Muscle of leg (tissue), 11 donors: ENCODE measurements around the gene GAS7. TPM values are rescaled to one million over a fixed set of nuclear protein-coding genes. Genes with fewer than 3 reads are reported as not detected.

Experiments used
- DNase-seq: peaks from one replicate; pipeline ENCODE4 v3.0.0; 2013
- H3K27ac ChIP-seq: one replicate; pipeline ENCODE4 v1.5.1; 2013; ENCODE audit warnings: mild to moderate bottlenecking, low read length, control low read depth
- H3K27me3 ChIP-seq: one replicate; pipeline ENCODE4 v1.6.1; 2013; ENCODE audit warnings: low read length; ENCODE audit not compliant: control insufficient read depth, insufficient read depth
- H3K36me3 ChIP-seq: one replicate; pipeline ENCODE4 v1.6.1; 2013; ENCODE audit warnings: low read length; ENCODE audit not compliant: control insufficient read depth, insufficient read depth
- H3K4me1 ChIP-seq: one replicate; pipeline ENCODE4 v1.6.1; 2013; ENCODE audit warnings: low read length; ENCODE audit not compliant: control insufficient read depth, insufficient read depth
- H3K4me3 ChIP-seq: one replicate; pipeline ENCODE4 v1.5.1; 2013; ENCODE audit warnings: low read length, control low read depth
- H3K9me3 ChIP-seq: replicated peaks from 2 replicates; pipeline ENCODE4 v1.6.1; 2013; ENCODE audit warnings: low read depth, low read length; ENCODE audit not compliant: control insufficient read depth
- WGBS: methylation state at CpG from one replicate; pipeline ENCODE4 v1.1.5; 2013; ENCODE audit warnings: missing lambda C conversion rate; ENCODE audit not compliant: insufficient coverage; 5-methylcytosine and 5-hydroxymethylcytosine counted together
- polyA plus RNA-seq, 8 donors: library from polyadenylated mRNA; unstranded; fragments of 120-200 nt; gene quantifications; one replicate each; pipeline versions ENCODE4 v1.2.1 to v1.2.3, GENCODE V29; 2013; ENCODE audit warnings: inconsistent platforms in 1 of 8, low replicate concordance in 1 of 8; ENCODE audit not compliant: insufficient read length in 8 of 8, insufficient read depth in 1 of 8
- total RNA-seq: library from RNA; stranded (reverse); fragments of 120-200 nt; gene quantifications from one replicate; pipeline ENCODE4 v1.2.4, GENCODE V29; 2013

The GAS7 gene
- total and polyA plus RNA-seq, 9 donors: 33.3 to 68.9 (median 45.9) TPM

- DNase-seq: no peak
- WGBS: 38% methylated on average over 8 of the region's 19 CpGs
- Histone ChIP-seq H3K36me3 (no peaks in the 10 kb centered on the region), H3K27ac (no peak overlapping the region), H3K4me3 (no peak overlapping the region), H3K9me3 (no peaks in the 10 kb centered on the region), H3K4me1 (peaks cover 13% of the 10 kb centered on the region), H3K27me3 (peaks cover 14% of the 10 kb centered on the region)
Observed at GRCh38 chr17:9958586-9959281, 239.7 kb downstream of the GAS7 start.

GRCh38 chr17:9957244-9957643, 241.2 kb downstream of the GAS7 start:
- no peaks in the 10 kb centered on the region for H3K9me3 ChIP-seq
- no peak overlapping the region for H3K4me3 ChIP-seq
- H3K27ac ChIP-seq: no peak overlapping the region
- no peaks in the 10 kb centered on the region for H3K36me3 ChIP-seq
- H3K4me1 ChIP-seq: peaks cover 13% of the 10 kb centered on the region
- no peak for DNase-seq
- peaks cover 14% of the 10 kb centered on the region for H3K27me3 ChIP-seq
- 75% methylated on average over 8 of the region's 8 CpGs for WGBS

- peaks cover 14% of the 10 kb centered on the region for H3K27me3 ChIP-seq
- no peak for DNase-seq
- peaks cover 13% of the 10 kb centered on the region for H3K4me1 ChIP-seq
- no peaks in the 10 kb centered on the region for H3K36me3 ChIP-seq
- H3K9me3 ChIP-seq: no peaks in the 10 kb centered on the region
- WGBS: 65% methylated on average over 9 of the region's 14 CpGs
- H3K4me3 ChIP-seq: no peak overlapping the region
- H3K27ac ChIP-seq: no peak overlapping the region
Observed at GRCh38 chr17:9956474-9957131, 241.8 kb downstream of the GAS7 start.

GRCh38 chr17:9953492-9953891, 244.9 kb downstream of the GAS7 start:
- peaks cover 13% of the 10 kb centered on the region for H3K4me1 ChIP-seq
- 57% methylated on average over 6 of the region's 10 CpGs for WGBS
- H3K27me3 ChIP-seq: no peaks in the 10 kb centered on the region
- DNase-seq: no peak
- no peaks in the 10 kb centered on the region for H3K9me3 ChIP-seq
- no peaks in the 10 kb centered on the region for H3K36me3 ChIP-seq
- no peak overlapping the region for H3K27ac ChIP-seq
- no peak overlapping the region for H3K4me3 ChIP-seq

- 75% methylated on average over 4 of the region's 5 CpGs for WGBS
Observed at GRCh38 chr17:9951803-9952202, 246.6 kb downstream of the GAS7 start.

GRCh38 chr17:9948928-9949327, 249.5 kb downstream of the GAS7 start:
- H3K36me3 ChIP-seq: peaks cover 12% of the 10 kb centered on the region
- H3K4me3 ChIP-seq: no peak overlapping the region
- H3K9me3 ChIP-seq: no peaks in the 10 kb centered on the region
- peaks cover 2% of the 10 kb centered on the region for H3K27me3 ChIP-seq
- DNase-seq: peak; percentile 67
- WGBS: 28% methylated on average over 8 of the region's 10 CpGs
- peak overlapping the region; percentile 51 for H3K27ac ChIP-seq
- peaks cover 10% of the 10 kb centered on the region for H3K4me1 ChIP-seq

More at GRCh38 chr17:9951803-9952202, 246.6 kb downstream of the GAS7 start:
- DNase-seq: no peak
- Histone ChIP-seq H3K4me1 (peaks cover 13% of the 10 kb centered on the region), H3K27me3 (no peaks in the 10 kb centered on the region), H3K4me3 (no peak overlapping the region), H3K27ac (no peak overlapping the region), H3K9me3 (no peaks in the 10 kb centered on the region), H3K36me3 (peaks cover 4% of the 10 kb centered on the region)

GRCh38 chr17:9944704-9945103, 253.7 kb downstream of the GAS7 start:
- H3K4me1 ChIP-seq: peaks cover 10% of the 10 kb centered on the region
- no peak overlapping the region for H3K4me3 ChIP-seq
- H3K27me3 ChIP-seq: peaks cover 2% of the 10 kb centered on the region
- no peaks in the 10 kb centered on the region for H3K9me3 ChIP-seq
- H3K27ac ChIP-seq: no peak overlapping the region
- WGBS: 79% methylated on average over 5 of the region's 7 CpGs
- H3K36me3 ChIP-seq: peaks cover 42% of the 10 kb centered on the region
- no peak for DNase-seq

- H3K36me3 ChIP-seq: peaks cover 53% of the 10 kb centered on the region
- peaks cover 2% of the 10 kb centered on the region for H3K27me3 ChIP-seq
- DNase-seq: no peak
- 100% methylated on average over 1 of the region's 9 CpGs for WGBS
- H3K9me3 ChIP-seq: peaks cover 4% of the 10 kb centered on the region
- no peak overlapping the region for H3K27ac ChIP-seq
- no peaks in the 10 kb centered on the region for H3K4me1 ChIP-seq
- no peak overlapping the region for H3K4me3 ChIP-seq
Observed at GRCh38 chr17:9943343-9943742, 255.1 kb downstream of the GAS7 start.

GRCh38 chr17:9942885-9943284, 255.5 kb downstream of the GAS7 start:
- Histone ChIP-seq H3K27me3 (peaks cover 2% of the 10 kb centered on the region), H3K4me1 (no peaks in the 10 kb centered on the region), H3K27ac (no peak overlapping the region), H3K4me3 (no peak overlapping the region), H3K9me3 (peaks cover 6% of the 10 kb centered on the region), H3K36me3 (peaks cover 53% of the 10 kb centered on the region)
- WGBS: 74% methylated on average over 13 of the region's 13 CpGs
- DNase-seq: no peak

GRCh38 chr17:9941305-9941704, 257.1 kb downstream of the GAS7 start:
- DNase-seq: no peak
- 81% methylated on average over 6 of the region's 13 CpGs for WGBS
- H3K27ac ChIP-seq: no peak overlapping the region
- peaks cover 11% of the 10 kb centered on the region for H3K4me1 ChIP-seq
- peaks cover 7% of the 10 kb centered on the region for H3K9me3 ChIP-seq
- peaks cover 2% of the 10 kb centered on the region for H3K27me3 ChIP-seq
- H3K4me3 ChIP-seq: no peak overlapping the region
- peaks cover 53% of the 10 kb centered on the region for H3K36me3 ChIP-seq
